ENCODE measurements around the gene SLC25A21.

Gene SLC25A21

DNA sequence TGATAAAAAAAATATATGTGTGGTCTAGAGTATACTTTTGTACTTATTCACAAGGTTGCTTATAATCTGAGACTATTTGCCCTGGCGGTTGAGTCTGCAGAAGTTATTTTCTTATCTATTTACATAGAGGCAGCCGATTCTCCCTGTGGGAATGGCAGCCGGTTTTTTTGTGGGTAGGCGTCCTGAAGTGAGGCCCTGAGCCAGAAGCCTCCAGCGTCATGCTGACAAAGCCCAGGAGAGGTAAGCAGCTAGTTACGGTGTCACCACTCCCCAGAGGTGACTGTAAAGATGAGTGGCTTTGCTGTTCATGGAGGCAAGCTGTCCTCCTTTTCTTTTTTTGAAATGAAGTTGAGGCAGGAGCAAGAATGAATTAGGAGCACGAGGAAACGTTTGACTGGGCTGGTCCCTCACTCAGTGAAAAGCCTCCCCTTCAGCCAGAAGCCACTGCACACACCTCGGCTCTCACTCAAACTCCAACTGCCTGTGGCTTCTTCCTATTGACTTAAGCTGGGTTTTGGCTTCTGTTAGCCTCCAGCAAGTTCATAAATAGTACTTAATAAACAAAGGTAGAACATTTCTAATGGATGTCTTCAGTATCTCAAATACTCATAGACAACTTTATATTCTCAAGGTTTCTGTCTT is 489.2 kb downstream of the SLC25A21 start:
- no peak overlapping the region for H3K4me3 ChIP-seq (ENCODE audit: low read depth, low read length)
- ChIA-PET POLR2A (no interaction called here), CTCF (no interaction called here)
- no peak for DNase-seq (ENCODE audit: low read depth, low spot score)
- TF ChIP-seq, protein P1, sequence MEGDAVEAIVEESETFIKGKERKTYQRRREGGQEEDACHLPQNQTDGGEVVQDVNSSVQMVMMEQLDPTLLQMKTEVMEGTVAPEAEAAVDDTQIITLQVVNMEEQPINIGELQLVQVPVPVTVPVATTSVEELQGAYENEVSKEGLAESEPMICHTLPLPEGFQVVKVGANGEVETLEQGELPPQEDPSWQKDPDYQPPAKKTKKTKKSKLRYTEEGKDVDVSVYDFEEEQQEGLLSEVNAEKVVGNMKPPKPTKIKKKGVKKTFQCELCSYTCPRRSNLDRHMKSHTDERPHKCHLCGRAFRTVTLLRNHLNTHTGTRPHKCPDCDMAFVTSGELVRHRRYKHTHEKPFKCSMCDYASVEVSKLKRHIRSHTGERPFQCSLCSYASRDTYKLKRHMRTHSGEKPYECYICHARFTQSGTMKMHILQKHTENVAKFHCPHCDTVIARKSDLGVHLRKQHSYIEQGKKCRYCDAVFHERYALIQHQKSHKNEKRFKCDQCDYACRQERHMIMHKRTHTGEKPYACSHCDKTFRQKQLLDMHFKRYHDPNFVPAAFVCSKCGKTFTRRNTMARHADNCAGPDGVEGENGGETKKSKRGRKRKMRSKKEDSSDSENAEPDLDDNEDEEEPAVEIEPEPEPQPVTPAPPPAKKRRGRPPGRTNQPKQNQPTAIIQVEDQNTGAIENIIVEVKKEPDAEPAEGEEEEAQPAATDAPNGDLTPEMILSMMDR (IDR thresholded peaks at IDR 0.05; ENCODE audit: insufficient read depth, low read length, missing control alignments): no peak

DNA sequence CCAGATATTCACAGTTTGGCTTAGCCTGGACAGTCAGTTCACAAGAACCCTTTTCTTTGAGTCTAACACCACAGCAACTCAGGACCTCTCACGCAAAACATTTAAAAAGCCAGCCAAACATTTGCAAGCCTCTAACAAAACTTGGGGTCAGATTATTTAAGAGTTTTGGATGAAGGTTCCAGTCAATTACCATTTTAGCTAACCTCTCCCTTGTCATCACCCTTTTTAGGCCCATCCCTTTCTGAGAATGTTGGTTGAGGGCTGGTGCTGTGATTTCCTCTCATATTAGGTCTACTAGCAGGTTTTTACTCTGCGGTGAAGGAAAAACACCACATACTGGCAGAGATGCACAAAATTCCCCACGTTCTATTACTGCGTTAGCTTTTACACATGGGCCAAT is 490.1 kb downstream of the SLC25A21 start:
- CTCF ChIA-PET: no interaction called here
- no peak overlapping the region for H3K4me3 ChIP-seq (ENCODE audit: low read depth, low read length)

DNA sequence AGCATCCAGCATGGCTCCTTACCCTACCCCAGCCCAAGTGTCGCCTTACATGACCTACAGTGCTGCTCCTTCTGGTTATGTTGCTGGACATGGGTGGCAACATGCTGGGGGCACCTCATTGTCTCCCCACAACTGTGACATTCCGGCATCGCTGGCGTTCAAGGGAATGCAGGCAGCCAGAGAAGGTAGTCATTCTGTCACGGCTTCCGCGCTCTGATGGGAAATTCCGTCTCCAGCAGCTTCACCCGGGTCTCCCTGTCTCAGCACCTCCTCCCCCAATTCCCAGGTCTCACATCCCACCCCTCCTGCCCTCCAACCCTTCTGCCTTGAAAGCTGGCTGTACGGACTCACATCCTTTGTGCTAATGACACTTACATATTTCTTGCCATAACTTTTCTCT is 496.2 kb downstream of the SLC25A21 start:
- TF ChIP-seq, protein P1 (IDR thresholded peaks at IDR 0.05; ENCODE audit: insufficient read depth, low read length, missing control alignments): no peak
- ChIA-PET POLR2A (no interaction called here), CTCF (no interaction called here)
- DNase-seq (ENCODE audit: low read depth, low spot score): no peak
- no peak overlapping the region for H3K4me3 ChIP-seq (ENCODE audit: low read depth, low read length)

More for the DNA sequence above, 490.1 kb downstream of the SLC25A21 start:
- no peak for DNase-seq (ENCODE audit: low read depth, low spot score)
- TF ChIP-seq, protein P1 (IDR thresholded peaks at IDR 0.05; ENCODE audit: insufficient read depth, low read length, missing control alignments): no peak
- POLR2A ChIA-PET: no interaction called here

DNA sequence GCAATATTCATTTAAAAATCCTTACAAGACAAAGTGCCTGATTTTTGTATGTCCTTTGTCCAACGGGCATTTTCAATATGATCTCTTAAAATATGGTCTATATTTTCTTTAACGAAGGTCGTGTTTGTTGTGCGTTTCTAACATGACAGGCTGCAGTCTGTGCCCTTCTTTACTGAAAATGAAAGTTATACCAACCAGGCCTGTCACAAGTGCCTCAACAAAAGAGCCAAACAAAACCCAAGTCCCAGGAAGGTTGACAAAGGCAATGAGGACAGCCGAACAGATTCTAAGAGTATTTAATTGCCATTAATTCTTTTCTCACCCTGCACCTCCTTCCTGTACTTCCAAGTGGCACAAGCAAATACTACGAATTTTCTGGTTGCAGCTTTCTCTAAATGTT is 496.8 kb downstream of the SLC25A21 start:
- POLR2A ChIA-PET: no interaction called here
- CTCF ChIA-PET: no interaction called here

DNA sequence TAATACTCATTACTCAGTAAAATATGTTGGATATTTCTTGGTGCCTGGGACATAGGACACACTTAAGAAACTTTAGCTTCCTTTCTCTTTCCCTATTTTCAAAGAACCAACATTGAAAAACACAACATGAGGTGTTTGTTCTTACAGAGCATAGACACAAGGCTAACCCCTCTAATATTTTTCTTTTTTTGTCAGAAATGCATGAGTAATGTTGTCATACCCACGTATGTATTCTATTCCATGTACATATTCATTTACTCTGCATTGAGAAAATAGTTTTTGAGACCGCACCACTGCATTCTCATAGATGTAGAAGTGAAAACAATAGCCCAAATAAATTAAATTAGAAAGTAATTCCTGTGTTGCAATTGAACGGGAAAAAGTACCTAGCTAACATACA is 497.7 kb downstream of the SLC25A21 start:
- H3K4me3 ChIP-seq (ENCODE audit: low read depth, low read length): no peak overlapping the region
- POLR2A ChIA-PET: no interaction called here
- CTCF ChIA-PET: interaction anchor here (1.0 kb wide), 1 partner anchor 26 kb away, joined by 3 read pairs; no protein-coding TSS in a partner anchor
- TF ChIP-seq, protein P1 (IDR thresholded peaks at IDR 0.05; ENCODE audit: insufficient read depth, low read length, missing control alignments): no peak
- DNase-seq (ENCODE audit: low read depth, low spot score): no peak

More for the DNA sequence above, 496.8 kb downstream of the SLC25A21 start:
- TF ChIP-seq, protein P1 (IDR thresholded peaks at IDR 0.05; ENCODE audit: insufficient read depth, low read length, missing control alignments): no peak
- DNase-seq (ENCODE audit: low read depth, low spot score): no peak
- no peak overlapping the region for H3K4me3 ChIP-seq (ENCODE audit: low read depth, low read length)

DNA sequence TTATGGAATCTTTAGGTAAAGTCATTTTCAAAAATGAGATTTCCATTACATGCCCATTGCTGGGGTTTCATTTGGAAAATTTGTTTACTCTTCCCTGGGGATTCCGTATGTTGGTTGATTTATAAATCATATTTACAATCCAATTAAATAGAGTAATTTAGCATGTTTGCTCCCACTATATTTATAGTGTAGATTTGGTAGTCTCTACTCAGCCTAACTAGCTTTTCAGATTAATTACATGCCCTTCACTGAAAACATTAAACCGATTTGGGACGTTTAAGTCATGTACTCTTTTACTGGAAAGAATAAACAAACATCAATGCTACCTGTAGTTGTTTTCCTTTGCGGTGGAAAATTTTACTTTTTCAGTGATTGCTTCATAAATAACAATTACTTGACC is 500.3 kb downstream of the SLC25A21 start:
- ChIA-PET POLR2A (no interaction called here), CTCF (interaction anchor here (1.3 kb wide), 1 partner anchor 118 kb away, joined by 3 read pairs; no protein-coding TSS in a partner anchor)
- TF ChIP-seq, protein P1 (IDR thresholded peaks at IDR 0.05; ENCODE audit: insufficient read depth, low read length, missing control alignments): no peak
- H3K4me3 ChIP-seq (ENCODE audit: low read depth, low read length): no peak overlapping the region
- DNase-seq (ENCODE audit: low read depth, low spot score): no peak
